Hepatocyte (in vitro differentiated cells): ENCODE data around the gene ZNF738. TPM values are rescaled to one million over a fixed set of nuclear protein-coding genes. Genes with fewer than 3 reads are reported as not detected.

Source experiments
- DNase-seq: peaks from one replicate; pipeline ENCODE4 v3.0.0-alpha.2; 2016; ENCODE audit warnings: low spot score
- H2AFZ ChIP-seq: fragments of 200-600 bp; sonication (generic); 2 replicates; pipeline ENCODE4 v1.6.0; 2016; ENCODE audit warnings: antibody characterized with exemption, mild to moderate bottlenecking
- H3K27ac ChIP-seq: fragments of 200-600 bp; sonication (generic); 2 replicates; pipeline ENCODE4 v1.5.1; 2016; ENCODE audit warnings: mild to moderate bottlenecking
- H3K27me3 ChIP-seq: fragments of 200-600 bp; sonication (generic); 2 replicates; pipeline ENCODE4 v1.6.1; 2016
- H3K36me3 ChIP-seq: fragments of 200-600 bp; sonication (generic); replicated peaks from 2 replicates; pipeline ENCODE4 v1.5.1; 2016; ENCODE audit warnings: low read depth; ENCODE audit not compliant: insufficient read depth
- H3K4me1 ChIP-seq: fragments of 200-600 bp; sonication (generic); 2 replicates; pipeline ENCODE4 v1.5.1; 2016; ENCODE audit warnings: mild to moderate bottlenecking, moderate library complexity; ENCODE audit not compliant: insufficient read depth
- H3K4me2 ChIP-seq: fragments of 200-600 bp; sonication (generic); 2 replicates; pipeline ENCODE4 v1.6.0; 2016
- H3K4me3 ChIP-seq: fragments of 200-600 bp; sonication (generic); 2 replicates; pipeline ENCODE4 v1.5.1; 2016; ENCODE audit warnings: mild to moderate bottlenecking
- H3K79me2 ChIP-seq: fragments of 200-600 bp; sonication (generic); 2 replicates; pipeline ENCODE4 v1.6.0; 2017; ENCODE audit warnings: mild to moderate bottlenecking
- H3K9me2 ChIP-seq: fragments of 200-600 bp; sonication (generic); replicated peaks from 2 replicates; pipeline ENCODE4 v1.6.0; 2017; ENCODE audit warnings: mild to moderate bottlenecking; ENCODE audit not compliant: insufficient read depth
- H3K9me3 ChIP-seq: fragments of 200-600 bp; sonication (generic); 2 replicates; pipeline ENCODE4 v1.5.1; 2016; ENCODE audit warnings: low read depth, mild to moderate bottlenecking
- H4K20me1 ChIP-seq: fragments of 200-600 bp; sonication (generic); 2 replicates; pipeline ENCODE4 v1.6.0; 2016; ENCODE audit warnings: mild to moderate bottlenecking; ENCODE audit not compliant: insufficient read depth, poor library complexity, severe bottlenecking
- CTCF ChIP-seq: fragments of 200-600 bp; sonication (generic); IDR thresholded peaks from 2 replicates; pipeline ENCODE4 v1.5.1; 2016; ENCODE audit warnings: antibody characterized with exemption, mild to moderate bottlenecking; ENCODE audit not compliant: poor library complexity
- EZH2 ChIP-seq: fragments of 200-600 bp; sonication (generic); IDR thresholded peaks from 2 replicates; pipeline ENCODE4 v1.6.1; 2016; ENCODE audit warnings: antibody characterized with exemption, mild to moderate bottlenecking, borderline replicate concordance
- EZH2phosphoT487 ChIP-seq: fragments of 200-600 bp; sonication (generic); IDR thresholded peaks from one replicate; pipeline ENCODE4 v1.6.1; 2018; ENCODE audit warnings: antibody characterized with exemption, mild to moderate bottlenecking, low read depth, moderate library complexity; ENCODE audit not compliant: unreplicated experiment, severe bottlenecking
- WGBS: methylation state at CpG from one replicate; pipeline ENCODE4 v1.1.6; 2016; ENCODE audit warnings: low lambda C conversion rate; ENCODE audit errors: missing lambda C conversion rate; 5-methylcytosine and 5-hydroxymethylcytosine counted together
- polyA plus RNA-seq: library from polyadenylated mRNA; unstranded; fragments of >200 nt; fragmentation: Nextera tagmentation; extraction: Ambion mirVana; gene quantifications from 2 replicates; pipeline ENCODE4 v1.2.1, GENCODE V29; 2016
- total RNA-seq: library from RNA; depleted of rRNA; stranded (reverse); fragments of >200 nt; gene quantifications from 2 replicates; pipeline ENCODE4 v1.2.3, GENCODE V29; 2014

Gene ZNF738
- total and polyA plus RNA-seq, 2 experiments from 2014 or later = 8.4 to 28.4 TPM

GRCh38 chr19:21422244-21422643 lies 63.4 kb downstream of the ZNF738 start:
- TF ChIP-seq CTCF (no peak), EZH2phosphoT487 (no peak), EZH2 (no peak)
- Histone ChIP-seq H2AFZ (no peak overlapping the region), H3K9me2 (no peaks in the 10 kb centered on the region), H3K27me3 (no peaks in the 10 kb centered on the region), H4K20me1 (no peaks in the 10 kb centered on the region), H3K9me3 (peaks cover 60% of the 10 kb centered on the region), H3K4me2 (no peak overlapping the region), H3K27ac (no peak overlapping the region), H3K4me3 (no peak overlapping the region), H3K36me3 (peaks cover 13% of the 10 kb centered on the region), H3K79me2 (no peaks in the 10 kb centered on the region), H3K4me1 (no peaks in the 10 kb centered on the region)
- no peak for DNase-seq

GRCh38 chr19:21423057-21424041 lies 64.5 kb downstream of the ZNF738 start:
- H3K27ac ChIP-seq = no peak overlapping the region
- no peaks in the 10 kb centered on the region for H3K79me2 ChIP-seq
- no peaks in the 10 kb centered on the region for H3K4me1 ChIP-seq
- H3K4me3 ChIP-seq = peak overlapping the region; percentile 23
- 100% methylated on average over 1 of the region's 1 CpG for WGBS
- TF ChIP-seq EZH2 (no peak), CTCF (no peak), EZH2phosphoT487 (no peak)
- no peaks in the 10 kb centered on the region for H3K9me2 ChIP-seq
- no peak overlapping the region for H3K4me2 ChIP-seq
- H3K9me3 ChIP-seq = peaks cover 66% of the 10 kb centered on the region
- no peak for DNase-seq
- H3K27me3 ChIP-seq = no peaks in the 10 kb centered on the region
- H4K20me1 ChIP-seq = no peaks in the 10 kb centered on the region
- peaks cover 13% of the 10 kb centered on the region for H3K36me3 ChIP-seq
- H2AFZ ChIP-seq = no peak overlapping the region

Other genes starting within 250 kb of the ZNF738 start
- 11.4 and 15.0 TPM in 2 replicates for gene ZNF431, start 217.0 kb upstream of the ZNF738 start, total RNA-seq
- 5.8 and 8.8 TPM in 2 replicates for gene ZNF431, start 217.0 kb upstream of the ZNF738 start, polyA plus RNA-seq
- 9.9 and 11.7 TPM in 2 replicates for gene ZNF708, start 29.6 kb upstream of the ZNF738 start, total RNA-seq
- 0.92 and 1.4 TPM in 2 replicates for gene ZNF708, start 29.6 kb upstream of the ZNF738 start, polyA plus RNA-seq
- gene ZNF493, start 38.1 kb downstream of the ZNF738 start, total RNA-seq = 22.4 and 26.5 TPM in 2 replicates
- gene ZNF493, start 38.1 kb downstream of the ZNF738 start, polyA plus RNA-seq = 9.8 and 14.0 TPM in 2 replicates
- gene ZNF429, start 146.6 kb downstream of the ZNF738 start, total RNA-seq = 19.1 and 19.9 TPM in 2 replicates
- gene ZNF429, start 146.6 kb downstream of the ZNF738 start, polyA plus RNA-seq = 12.8 and 15.5 TPM in 2 replicates